HPDE6-E6E7 (cell line): ENCODE measurements around the gene TKFC.

ENCODE experiments used
- DNase-seq: peaks from one replicate; pipeline ENCODE4 v3.0.0; 2011; ENCODE audit warnings: missing footprints; ENCODE audit errors: extremely low spot score

Gene TKFC

GRCh38 chr11:61325649-61326414 is 7.2 kb upstream of the TKFC start:
- peak; percentile 63 for DNase-seq

DNA sequence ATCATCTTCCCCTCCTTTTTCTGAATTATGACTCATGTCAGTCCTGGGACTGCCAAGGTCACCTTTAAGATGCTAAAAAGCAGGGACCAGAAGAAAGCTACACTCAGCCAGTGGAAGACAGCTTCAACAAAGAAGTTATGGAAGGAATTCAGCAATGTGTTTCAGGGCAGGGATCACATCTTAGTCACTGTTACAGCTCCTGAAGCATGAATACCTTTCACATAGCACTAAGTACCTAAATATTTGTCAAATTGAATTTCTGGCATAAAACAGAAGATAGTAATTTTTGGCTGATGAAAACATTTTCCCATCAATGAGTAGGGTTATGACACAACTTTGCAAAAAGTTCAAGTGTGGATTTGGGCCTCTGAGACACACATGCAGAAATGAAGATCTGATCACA is 5.4 kb upstream of the TKFC start:
- DNase-seq: no peak

GRCh38 chr11:61328351-61328750 is 4.7 kb upstream of the TKFC start:
- no peak for DNase-seq

DNA sequence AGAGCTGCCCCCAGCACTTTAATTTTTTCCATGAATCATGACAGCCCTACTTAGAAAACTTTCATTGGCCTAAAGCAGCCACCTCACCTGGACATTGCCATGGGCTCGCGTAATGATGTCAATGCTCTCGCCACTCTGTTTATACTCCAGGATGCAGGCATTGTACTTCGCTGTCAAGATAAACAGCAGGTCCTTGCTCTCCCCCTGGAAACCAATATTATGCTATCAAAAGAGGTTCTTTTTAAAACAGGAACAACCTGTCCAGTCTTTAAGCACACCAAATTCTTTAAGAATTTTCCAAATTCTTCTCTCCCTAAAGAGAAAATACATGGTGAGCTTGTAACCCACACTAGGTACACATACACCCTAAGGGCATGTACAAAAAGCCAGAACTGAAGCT is 3.2 kb upstream of the TKFC start:
- no peak for DNase-seq

GRCh38 chr11:61331651-61332050 is 1.4 kb upstream of the TKFC start:
- no peak for DNase-seq

DNA sequence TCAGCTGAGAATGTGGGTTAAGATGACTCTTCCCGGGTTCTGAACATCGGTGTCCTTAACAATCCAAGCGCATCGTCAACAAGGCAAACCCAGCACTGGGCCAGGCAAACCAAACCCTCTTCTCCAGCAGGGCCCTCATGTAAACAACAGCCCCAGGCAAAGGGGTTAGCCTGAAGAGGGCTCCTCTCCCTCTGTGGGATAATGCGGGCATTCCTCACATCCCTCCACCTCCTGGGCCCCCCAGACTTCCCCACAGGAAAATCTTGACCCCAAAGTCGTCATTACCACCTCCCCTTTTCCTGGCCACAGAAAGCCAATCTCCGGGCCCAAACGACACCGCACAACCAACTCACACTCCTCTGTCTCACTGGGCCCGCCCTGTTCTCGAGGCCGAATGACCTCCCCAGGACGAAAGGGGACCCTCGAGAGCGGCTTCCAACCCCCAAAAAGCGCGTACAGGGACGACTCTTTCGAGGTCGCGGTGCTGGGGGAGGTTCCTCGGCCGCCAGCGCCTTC is 689 bp upstream of the TKFC start:
- no peak for DNase-seq

DNA sequence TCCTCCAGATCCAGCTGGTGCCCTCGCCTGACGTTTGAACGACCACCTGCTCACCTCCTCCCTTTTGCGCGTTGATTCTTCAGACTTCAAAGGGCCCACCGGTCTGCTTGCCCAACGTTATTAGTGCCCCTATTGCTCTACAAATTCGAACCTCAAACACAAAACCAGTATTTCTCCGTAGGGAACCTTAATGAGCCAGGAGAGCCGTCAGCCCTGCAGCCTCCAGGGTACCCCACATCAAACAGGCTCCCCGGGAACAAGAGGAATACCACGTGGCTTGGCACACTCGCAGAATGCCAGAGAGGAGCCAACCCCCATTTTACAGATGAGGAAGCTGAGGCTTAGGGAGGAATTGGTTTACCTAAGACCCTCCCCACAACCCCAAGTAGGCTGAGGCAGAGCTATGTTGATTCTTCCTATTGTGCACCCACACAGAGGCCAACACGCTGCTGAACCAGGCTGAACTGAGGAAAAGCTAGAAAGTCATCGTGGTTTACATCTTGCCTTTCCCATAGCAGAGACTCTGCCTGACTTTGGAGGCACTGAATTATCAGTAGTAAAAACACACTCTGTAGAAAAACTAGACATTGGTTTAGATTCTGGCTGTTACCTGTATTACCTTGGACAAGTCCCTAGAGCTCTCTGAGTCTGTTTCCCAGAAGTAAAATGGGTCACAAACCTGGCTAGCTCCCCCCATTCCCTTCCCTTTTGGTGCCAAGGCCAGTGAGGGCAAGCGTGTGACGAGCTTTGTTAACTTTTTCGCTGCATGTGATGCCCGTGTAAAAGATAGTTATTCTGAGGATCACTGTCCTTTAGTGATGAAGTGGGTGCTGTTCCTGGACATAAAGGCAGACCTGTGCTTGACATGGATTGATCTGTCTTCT is 764 bp downstream of the TKFC start:
- DNase-seq: no peak

DNA sequence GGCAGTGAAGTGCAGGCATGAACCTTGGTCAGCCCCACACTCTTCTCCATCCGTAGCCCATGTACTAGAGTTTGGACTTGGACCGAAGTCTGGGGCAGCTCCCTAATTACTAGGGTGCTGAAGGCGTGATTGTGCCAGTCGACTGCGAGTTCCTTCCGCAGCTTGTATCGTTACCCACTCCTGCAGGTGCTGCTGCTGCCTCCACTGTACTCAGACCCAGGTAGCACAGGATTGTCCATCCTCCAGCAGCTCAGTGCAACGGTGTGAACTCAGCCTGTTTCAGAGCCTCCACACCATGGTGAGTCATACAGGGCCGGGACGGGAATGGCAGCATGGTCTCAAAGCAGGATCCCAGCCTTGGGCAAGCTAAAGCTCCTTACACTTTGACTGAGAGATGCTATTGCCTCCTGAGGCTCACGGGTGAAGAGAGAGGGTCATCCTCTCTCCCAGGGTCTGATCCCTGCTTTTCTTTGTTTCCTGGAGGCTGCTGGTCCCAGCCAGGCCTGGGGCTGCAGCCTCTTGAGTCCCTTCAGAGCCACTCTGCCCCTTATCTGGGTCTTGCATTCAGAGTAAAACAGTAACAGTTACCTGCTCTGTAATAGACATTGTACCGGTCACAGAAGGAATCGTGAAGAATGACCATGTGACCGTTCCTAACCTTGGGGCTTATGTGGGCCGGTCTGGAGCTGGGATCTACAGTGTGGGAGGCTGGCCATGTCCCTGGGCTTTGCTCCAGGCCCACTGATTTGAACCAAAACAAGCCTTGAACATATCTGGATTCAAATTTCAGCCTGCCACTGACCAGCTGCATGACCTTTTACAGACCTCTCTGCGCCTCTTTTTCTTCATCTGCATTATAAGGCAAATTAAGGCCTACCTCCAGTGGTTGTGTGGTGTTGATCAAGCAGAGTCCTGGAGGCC is 1.7 kb downstream of the TKFC start:
- peak; percentile 44 for DNase-seq

DNA sequence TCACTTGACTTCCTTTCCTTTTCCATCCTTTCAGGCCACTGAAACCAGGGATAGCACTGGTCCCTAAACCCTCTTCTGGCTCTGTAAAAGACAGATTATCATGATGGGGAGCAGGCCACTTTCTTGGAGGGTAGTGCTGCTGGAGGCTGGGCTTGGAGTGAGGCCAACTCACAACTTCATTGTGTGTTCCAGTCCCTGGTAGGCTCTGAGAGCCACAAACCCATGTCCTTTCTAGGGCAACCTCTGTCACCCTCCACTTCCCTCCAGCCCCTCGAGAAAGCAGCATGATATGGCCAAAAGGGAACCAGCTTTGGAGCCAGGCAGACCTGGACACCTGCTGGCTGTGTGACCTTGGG is 2.3 kb downstream of the TKFC start:
- no peak for DNase-seq

- DNase-seq: peak; percentile 73
Measured at GRCh38 chr11:61336171-61336935, 3.3 kb downstream of the TKFC start.

- no peak for DNase-seq
Measured at GRCh38 chr11:61337706-61338470, 4.9 kb downstream of the TKFC start.

DNA sequence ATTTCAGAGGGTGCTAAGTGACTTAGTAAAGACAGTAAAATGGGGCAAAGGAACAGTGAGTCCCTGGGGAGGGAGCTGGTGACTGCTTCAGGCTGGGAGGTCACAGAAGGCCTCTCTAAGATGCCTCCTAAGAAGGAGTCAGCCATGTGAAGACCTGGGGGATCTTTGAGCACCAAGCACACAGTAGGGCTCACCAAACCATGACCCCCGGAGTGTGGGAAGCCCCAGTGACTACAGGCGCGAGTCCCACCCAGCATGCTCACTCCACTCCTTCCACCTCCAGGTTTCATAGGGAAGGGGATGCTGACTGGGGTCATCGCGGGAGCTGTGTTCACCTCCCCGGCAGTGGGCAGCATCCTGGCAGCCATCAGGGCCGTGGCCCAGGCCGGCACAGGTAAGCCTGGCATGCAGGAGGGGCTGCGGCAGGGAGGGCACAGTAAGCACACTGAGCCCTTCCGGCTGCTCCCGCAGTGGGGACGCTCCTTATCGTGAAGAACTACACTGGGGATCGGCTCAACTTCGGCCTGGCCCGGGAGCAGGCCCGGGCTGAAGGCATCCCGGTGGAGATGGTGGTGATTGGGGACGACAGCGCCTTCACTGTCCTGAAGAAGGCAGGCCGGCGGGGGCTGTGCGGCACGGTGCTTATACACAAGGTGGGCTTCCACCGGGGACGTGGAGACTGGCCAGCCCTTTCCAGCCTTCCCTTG is 5.9 kb downstream of the TKFC start:
- DNase-seq: no peak

DNA sequence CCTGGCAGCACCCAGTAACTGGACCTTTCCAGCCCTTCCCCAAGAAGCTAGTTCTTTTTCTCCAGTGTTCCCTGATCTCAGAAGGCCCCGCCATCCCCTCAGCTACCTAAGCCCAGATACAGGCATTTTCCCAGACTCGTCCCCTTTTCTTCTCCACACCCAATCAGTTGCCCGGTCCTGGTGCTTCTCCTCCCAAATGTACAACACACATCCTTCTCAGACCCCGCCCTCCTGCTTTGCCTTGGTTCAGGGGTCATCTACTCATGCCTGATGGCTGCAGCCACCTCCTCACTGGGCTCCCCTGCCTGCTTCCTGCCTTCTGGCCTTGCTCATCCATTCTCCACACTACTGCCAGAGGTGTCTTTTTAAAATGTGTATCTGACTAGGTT is 6.5 kb downstream of the TKFC start:
- no peak for DNase-seq

- DNase-seq: no peak
Measured at GRCh38 chr11:61340979-61341378, 8.0 kb downstream of the TKFC start.

- DNase-seq: no peak
Measured at GRCh38 chr11:61341706-61342105, 8.7 kb downstream of the TKFC start.

- DNase-seq: no peak
Measured at GRCh38 chr11:61342207-61342803, 9.3 kb downstream of the TKFC start.

- no peak for DNase-seq
Measured at GRCh38 chr11:61343792-61344745, 11.0 kb downstream of the TKFC start.

DNA sequence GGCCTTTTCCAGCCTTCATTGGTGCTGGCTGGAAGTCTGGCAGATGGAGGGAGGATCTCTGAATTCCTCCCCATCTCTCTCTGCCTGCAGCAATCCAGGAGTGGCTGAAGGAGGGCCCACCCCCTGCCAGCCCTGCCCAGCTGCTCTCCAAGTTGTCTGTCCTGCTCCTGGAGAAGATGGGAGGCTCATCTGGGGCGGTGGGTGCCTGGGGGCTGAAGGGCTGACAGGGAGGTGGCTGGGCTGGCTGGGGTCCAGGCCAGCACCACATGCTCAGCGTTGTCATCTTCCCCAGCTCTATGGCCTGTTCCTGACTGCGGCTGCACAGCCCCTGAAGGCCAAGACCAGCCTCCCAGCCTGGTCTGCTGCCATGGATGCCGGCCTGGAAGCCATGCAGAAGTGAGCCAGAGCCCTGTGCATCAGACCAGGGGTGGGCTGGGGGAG is 12.2 kb downstream of the TKFC start:
- DNase-seq: no peak
